ENCODE results near the gene IL7R.

IL7R gene

GRCh38 chr5:35823347-35824098 lies 33.2 kb upstream of the IL7R start:
- in situ Hi-C loops (cut with MboI; ENCODE audit: low sequenced_read_pairs, unreplicated experiment), result no loop called here
- no peak for DNase-seq (ENCODE audit: low spot score)
- TF ChIP-seq CTCF (IDR thresholded peaks at IDR 0.05; ENCODE audit: borderline replicate concordance, control extremely low read depth, extremely low read depth, insufficient read depth, missing control alignments), result no peak

- no peak for TF ChIP-seq CTCF (IDR thresholded peaks at IDR 0.05; ENCODE audit: borderline replicate concordance, control extremely low read depth, extremely low read depth, insufficient read depth, missing control alignments)
- no peak for DNase-seq (ENCODE audit: low spot score)
- in situ Hi-C loops (cut with MboI; ENCODE audit: low sequenced_read_pairs, unreplicated experiment), result no loop called here
These were observed 30.6 kb upstream of the IL7R start for GRCh38 chr5:35826056-35826455.

GRCh38 chr5:35826554-35826953 lies 30.1 kb upstream of the IL7R start:
- in situ Hi-C loops (cut with MboI; ENCODE audit: low sequenced_read_pairs, unreplicated experiment), result no loop called here
- no peak for DNase-seq (ENCODE audit: low spot score)
- TF ChIP-seq CTCF (IDR thresholded peaks at IDR 0.05; ENCODE audit: borderline replicate concordance, control extremely low read depth, extremely low read depth, insufficient read depth, missing control alignments), result no peak

DNA sequence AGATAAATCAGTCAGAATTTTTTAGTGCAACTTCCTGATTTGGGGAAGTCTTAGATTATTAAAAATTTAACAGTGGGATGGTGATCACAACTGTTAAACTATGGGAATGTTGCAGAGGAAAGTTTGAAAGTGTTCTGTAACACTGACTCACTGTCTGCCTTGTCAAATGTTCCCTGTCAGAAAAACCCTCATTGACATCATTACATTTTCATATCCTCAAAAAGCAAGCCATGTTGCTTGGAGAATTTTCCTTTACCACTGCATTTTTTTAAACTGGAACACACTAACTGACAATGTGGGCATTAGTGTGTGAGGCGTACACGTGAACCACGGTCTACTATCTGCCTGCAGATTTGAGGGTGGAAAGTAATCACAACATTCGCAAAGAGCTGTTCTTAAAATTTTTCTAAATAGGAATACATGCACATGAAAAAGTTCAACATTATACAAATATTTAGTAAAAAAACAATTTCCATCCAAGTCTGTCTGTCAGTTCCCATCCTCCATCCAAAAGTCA lies 28.6 kb upstream of the IL7R start:
- no peak for DNase-seq (ENCODE audit: low spot score)
- no peak for TF ChIP-seq CTCF (IDR thresholded peaks at IDR 0.05; ENCODE audit: borderline replicate concordance, control extremely low read depth, extremely low read depth, insufficient read depth, missing control alignments)
- in situ Hi-C loops (cut with MboI; ENCODE audit: low sequenced_read_pairs, unreplicated experiment), result no loop called here

GRCh38 chr5:35830587-35830986 lies 26.1 kb upstream of the IL7R start:
- DNase-seq (ENCODE audit: low spot score), result no peak
- TF ChIP-seq CTCF (IDR thresholded peaks at IDR 0.05; ENCODE audit: borderline replicate concordance, control extremely low read depth, extremely low read depth, insufficient read depth, missing control alignments), result no peak
- in situ Hi-C loops (cut with MboI; ENCODE audit: low sequenced_read_pairs, unreplicated experiment), result no loop called here

GRCh38 chr5:35832762-35833161 lies 23.9 kb upstream of the IL7R start:
- DNase-seq (ENCODE audit: low spot score), result no peak
- no peak for TF ChIP-seq CTCF (IDR thresholded peaks at IDR 0.05; ENCODE audit: borderline replicate concordance, control extremely low read depth, extremely low read depth, insufficient read depth, missing control alignments)

More at GRCh38 chr5:35832762-35833161, 23.9 kb upstream of the IL7R start:
- in situ Hi-C loops (cut with MboI; ENCODE audit: low sequenced_read_pairs, unreplicated experiment), result no loop called here

Measured in GM13976 (cell line).